Stomach (tissue), 9 donors: Measurements from ENCODE around the gene BTBD2. TPM values are rescaled to one million over a fixed set of nuclear protein-coding genes. Genes with fewer than 3 reads are reported as not detected.

Experiments
- DNase-seq, 2 donors: peaks; one replicate each; pipeline versions ENCODE4 v3.0.0 to v3.0.0-alpha.2; 2013 to 2019
- H3K27ac ChIP-seq, 5 donors: fragments of 200-600 bp in 4 of 5; sonication (generic) in 4 of 5; one replicate each; pipeline ENCODE4 v1.5.1; 2013 to 2019; ENCODE audit warnings: mild to moderate bottlenecking in 1 of 5, moderate library complexity in 1 of 5
- H3K27me3 ChIP-seq, 3 donors: fragments of 200-600 bp; sonication (generic); one replicate each; pipeline ENCODE4 v1.5.1; 2017 to 2019; ENCODE audit warnings: mixed run types in 1 of 3
- H3K36me3 ChIP-seq, 4 donors: fragments of 200-600 bp; sonication (generic); 1 replicate in 3 of 4; 2 replicates in 1 of 4; pipeline ENCODE4 v1.5.1; 2016 to 2019
- H3K4me1 ChIP-seq, 4 donors: fragments of 200-600 bp; sonication (generic); one replicate each; pipeline ENCODE4 v1.5.1; 2016 to 2019
- H3K4me3 ChIP-seq, 4 donors: fragments of 200-600 bp; sonication (generic) in 3 of 4; one replicate each; pipeline ENCODE4 v1.5.1; 2016 to 2019; ENCODE audit warnings: mild to moderate bottlenecking in 1 of 4
- H3K9me3 ChIP-seq, 4 donors: fragments of 200-600 bp; sonication (generic); one replicate each; pipeline ENCODE4 v1.5.1; 2016 to 2019
- EP300 ChIP-seq: sonication (generic); formaldehyde crosslinking; IDR thresholded peaks from one replicate; pipeline ENCODE4 v1.6.1; 2017; ENCODE audit warnings: antibody characterized with exemption
- POLR2A ChIP-seq, 4 donors: fragments of 450-650 bp; IDR thresholded peaks; one replicate each; pipeline ENCODE4 v1.6.1; 2016; ENCODE audit warnings: antibody characterized with exemption in 4 of 4, control low read depth in 2 of 4, mild to moderate bottlenecking in 1 of 4, moderate library complexity in 1 of 4
- POLR2AphosphoS5 ChIP-seq, 3 donors: sonication (generic); formaldehyde crosslinking; IDR thresholded peaks; one replicate each; pipeline ENCODE4 v1.6.1; 2016; ENCODE audit warnings: antibody characterized with exemption in 3 of 3
- WGBS, 5 donors: extraction: QIAGEN DNeasy Blood & Tissue Kit in 3 of 5; methylation state at CpG; one replicate each; pipeline versions ENCODE4 v1.1.5 to v1.1.7; 2013 to 2018; 5-methylcytosine and 5-hydroxymethylcytosine counted together
- intact Hi-C: fragments of 100-400 bp; cut with DNase I; formaldehyde crosslinking; loops from one replicate; pipeline ENCODE4 v1.15.1; 2023; ENCODE audit warnings: low total_unique reads
- polyA plus RNA-seq, 3 donors: library from polyadenylated mRNA; stranded (reverse); fragments of 200-250 nt; gene quantifications; one replicate each; pipeline ENCODE4 v1.2.3, GENCODE V29; 2013
- total RNA-seq, 5 donors: library from RNA; depleted of rRNA; stranded (reverse); fragments of >200 nt; gene quantifications; one replicate each; pipeline versions ENCODE4 v1.1.0 to v1.2.3, GENCODE V29; 2014 to 2016
- TF ChIP-seq, protein P1 (sequence below), 7 experiments: fragments of 450-650 bp in 4 of 7; fragments of 200-600 bp in 3 of 7; sonication (generic) in 3 of 7; IDR thresholded peaks; one replicate each; pipeline ENCODE4 v1.5.1; 2016 to 2019; ENCODE audit warnings: antibody characterized with exemption in 7 of 7, control low read depth in 2 of 7, mild to moderate bottlenecking in 1 of 7
- donor health status: healthy with polysubstance abuse.
- donor health status: Bipolar disorder and iron deficiency.
- donor health status: healthy.

BTBD2 gene
- total and polyA plus RNA-seq, 8 donors, result 17.9 to 50.2 (median 37.6) TPM

DNA sequence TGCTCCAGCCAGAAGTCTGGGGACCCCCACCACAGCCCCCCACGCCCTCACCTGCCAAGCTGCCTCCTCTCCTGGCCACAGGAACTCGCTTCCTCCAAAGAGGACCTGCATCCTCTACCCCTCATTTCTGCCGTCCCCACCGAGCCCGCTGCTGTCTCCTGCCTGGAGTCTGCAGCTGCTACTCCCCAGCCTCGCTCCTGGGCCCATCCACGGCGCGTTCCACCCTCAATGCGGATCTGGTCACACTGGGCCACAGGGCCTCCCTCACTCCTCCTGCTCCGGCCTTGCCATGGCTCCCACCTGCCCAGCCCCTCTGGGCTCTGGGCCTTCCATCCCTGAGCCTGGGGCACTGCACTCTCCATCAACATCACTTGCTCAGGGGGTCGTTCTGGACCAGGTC lies 4.3 kb downstream of the BTBD2 start:
- Histone ChIP-seq H3K9me3 (no peaks in the 10 kb centered on the region), H3K27ac (no peak overlapping the region), H3K36me3 (peaks cover 0 to 18% (median 4%) of the 10 kb centered on the region in 4 donors), H3K4me1 (peaks cover 19 to 33% (median 24%) of the 10 kb centered on the region in 4 donors), H3K27me3 (no peaks in the 10 kb centered on the region), H3K4me3 (no peak overlapping the region)
- DNase-seq, result no peak
- WGBS, 5 donors, result 89 to 94% (median 91%) methylated on average over 12 of the region's 12 CpGs
- no peak for TF ChIP-seq POLR2A (IDR thresholded peaks at IDR 0.05)
- TF ChIP-seq, protein P1, sequence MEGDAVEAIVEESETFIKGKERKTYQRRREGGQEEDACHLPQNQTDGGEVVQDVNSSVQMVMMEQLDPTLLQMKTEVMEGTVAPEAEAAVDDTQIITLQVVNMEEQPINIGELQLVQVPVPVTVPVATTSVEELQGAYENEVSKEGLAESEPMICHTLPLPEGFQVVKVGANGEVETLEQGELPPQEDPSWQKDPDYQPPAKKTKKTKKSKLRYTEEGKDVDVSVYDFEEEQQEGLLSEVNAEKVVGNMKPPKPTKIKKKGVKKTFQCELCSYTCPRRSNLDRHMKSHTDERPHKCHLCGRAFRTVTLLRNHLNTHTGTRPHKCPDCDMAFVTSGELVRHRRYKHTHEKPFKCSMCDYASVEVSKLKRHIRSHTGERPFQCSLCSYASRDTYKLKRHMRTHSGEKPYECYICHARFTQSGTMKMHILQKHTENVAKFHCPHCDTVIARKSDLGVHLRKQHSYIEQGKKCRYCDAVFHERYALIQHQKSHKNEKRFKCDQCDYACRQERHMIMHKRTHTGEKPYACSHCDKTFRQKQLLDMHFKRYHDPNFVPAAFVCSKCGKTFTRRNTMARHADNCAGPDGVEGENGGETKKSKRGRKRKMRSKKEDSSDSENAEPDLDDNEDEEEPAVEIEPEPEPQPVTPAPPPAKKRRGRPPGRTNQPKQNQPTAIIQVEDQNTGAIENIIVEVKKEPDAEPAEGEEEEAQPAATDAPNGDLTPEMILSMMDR (IDR thresholded peaks at IDR 0.05), result no peak
- no peak for TF ChIP-seq EP300
- no peak for TF ChIP-seq POLR2AphosphoS5 (IDR thresholded peaks at IDR 0.05)
- intact Hi-C loops, result loop anchor here (10.0 kb wide), 1 partner anchor 76 kb away; no protein-coding TSS in a partner anchor

- Histone ChIP-seq H3K9me3 (no peaks in the 10 kb centered on the region), H3K27ac (no peak overlapping the region), H3K36me3 (peaks cover 0 to 21% (median 4%) of the 10 kb centered on the region in 4 donors), H3K4me3 (no peak overlapping the region), H3K4me1 (peaks cover 19 to 31% (median 22%) of the 10 kb centered on the region in 4 donors), H3K27me3 (no peaks in the 10 kb centered on the region)
- no peak for TF ChIP-seq POLR2A (IDR thresholded peaks at IDR 0.05)
- TF ChIP-seq, protein P1 (IDR thresholded peaks at IDR 0.05), result no peak
- TF ChIP-seq POLR2AphosphoS5 (IDR thresholded peaks at IDR 0.05), result no peak
- TF ChIP-seq EP300, result no peak
- 88 to 95% (median 95%) methylated on average over 20 of the region's 20 CpGs for WGBS, 5 donors
- intact Hi-C loops, result loop anchor here (10.0 kb wide), 1 partner anchor 75 kb away; no protein-coding TSS in a partner anchor
- no peak for DNase-seq
Measured at GRCh38 chr19:2010135-2010668, 5.3 kb downstream of the BTBD2 start.

DNA sequence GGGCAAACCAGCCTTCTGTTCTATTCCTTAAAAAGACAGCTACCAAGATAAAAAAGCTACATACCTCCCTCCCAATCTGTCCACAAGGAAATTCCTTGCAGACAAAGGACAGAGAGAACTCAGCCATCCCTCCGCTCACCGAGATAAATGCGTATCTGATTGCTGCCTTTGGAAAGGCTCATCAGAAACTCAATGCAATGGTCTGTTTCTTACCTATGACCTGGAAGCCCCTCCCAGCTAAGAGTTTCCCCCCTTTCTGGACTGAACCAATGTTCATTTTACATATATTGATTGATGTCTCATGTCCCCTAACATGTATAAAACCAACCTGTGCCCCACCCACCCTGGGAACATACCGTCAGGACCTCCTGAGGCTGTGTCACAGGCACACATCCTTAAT lies 11.6 kb downstream of the BTBD2 start:
- TF ChIP-seq EP300 (no peak), POLR2AphosphoS5 (IDR thresholded peaks at IDR 0.05) (no peak), POLR2A (IDR thresholded peaks at IDR 0.05) (no peak)
- TF ChIP-seq, protein P1 (IDR thresholded peaks at IDR 0.05), result no peak
- Histone ChIP-seq H3K4me1 (no peaks in the 10 kb centered on the region), H3K27me3 (no peaks in the 10 kb centered on the region), H3K9me3 (no peaks in the 10 kb centered on the region), H3K4me3 (no peak overlapping the region), H3K27ac (no peak overlapping the region), H3K36me3 (peaks cover 10 to 71% (median 49%) of the 10 kb centered on the region in 4 donors)
- DNase-seq, result no peak
- intact Hi-C loops, result no loop called here
- 83 to 96% (median 95%) methylated on average over 4 of the region's 4 CpGs for WGBS, 5 donors

DNA sequence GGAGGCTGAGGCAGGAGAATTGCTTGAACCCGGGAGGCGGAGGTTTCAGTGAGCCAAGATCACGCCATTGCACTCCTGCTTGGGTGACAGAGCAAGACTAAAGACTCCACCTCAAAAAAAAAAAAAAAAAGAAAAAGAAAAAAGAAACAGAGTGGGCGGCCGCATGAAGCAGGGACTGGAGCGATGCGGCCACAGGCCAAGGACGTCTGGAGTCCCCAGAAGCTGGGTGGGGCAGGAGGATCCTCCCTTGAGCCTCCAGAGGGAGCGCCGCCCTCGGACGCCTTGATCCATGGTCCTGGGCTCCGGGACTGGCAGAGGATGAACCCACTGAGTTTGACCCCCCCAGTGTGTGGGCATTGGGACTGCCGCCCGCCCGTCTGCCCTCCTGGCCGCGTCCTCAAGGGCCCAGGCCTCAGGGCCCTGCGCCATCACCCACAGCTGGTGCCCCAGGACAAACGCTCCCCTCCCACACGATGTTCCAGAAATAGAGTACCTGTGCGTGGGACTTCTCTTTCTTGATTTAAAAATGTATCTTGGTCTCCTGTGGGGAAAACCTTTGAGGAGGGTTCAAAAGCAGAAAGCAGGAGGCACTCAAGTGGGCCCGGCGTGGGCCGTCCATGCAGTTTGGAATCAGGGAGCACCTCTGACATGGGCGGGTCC lies 15.5 kb downstream of the BTBD2 start:
- intact Hi-C loops, result no loop called here
- no peaks in the 10 kb centered on the region for H3K9me3 ChIP-seq
- no peak for DNase-seq
- no peaks in the 10 kb centered on the region for H3K27me3 ChIP-seq
- no peaks in the 10 kb centered on the region for H3K4me1 ChIP-seq
- H3K36me3 ChIP-seq, result peaks cover 21 to 90% (median 76%) of the 10 kb centered on the region in 4 donors
- TF ChIP-seq POLR2AphosphoS5 (IDR thresholded peaks at IDR 0.05), result no peak
- no peak for TF ChIP-seq POLR2A (IDR thresholded peaks at IDR 0.05)
- TF ChIP-seq, protein P1 (IDR thresholded peaks at IDR 0.05), result no peak
- no peak for TF ChIP-seq EP300
- H3K27ac ChIP-seq, result no peak overlapping the region
- H3K4me3 ChIP-seq, result no peak overlapping the region
- 85 to 94% (median 91%) methylated on average over 25 to 26 of the region's 26 CpGs for WGBS, 5 donors
